GM21825 (cell line): ENCODE measurements around the gene TEAD3.
A peak's percentile ranks its signal among the peaks of the same experiment; 100 is the strongest.

ENCODE experiments used
- ATAC-seq: cut with Tn5 transposase; IDR thresholded peaks from one replicate; pipeline ENCODE4 v1.9.1; 2021; ENCODE audit warnings: mild to moderate bottlenecking, moderate library complexity; ENCODE audit not compliant: unreplicated experiment

Gene TEAD3

GRCh38 chr6:35477028-35477427 lies 19.9 kb downstream of the TEAD3 start:
- no peak for ATAC-seq

DNA sequence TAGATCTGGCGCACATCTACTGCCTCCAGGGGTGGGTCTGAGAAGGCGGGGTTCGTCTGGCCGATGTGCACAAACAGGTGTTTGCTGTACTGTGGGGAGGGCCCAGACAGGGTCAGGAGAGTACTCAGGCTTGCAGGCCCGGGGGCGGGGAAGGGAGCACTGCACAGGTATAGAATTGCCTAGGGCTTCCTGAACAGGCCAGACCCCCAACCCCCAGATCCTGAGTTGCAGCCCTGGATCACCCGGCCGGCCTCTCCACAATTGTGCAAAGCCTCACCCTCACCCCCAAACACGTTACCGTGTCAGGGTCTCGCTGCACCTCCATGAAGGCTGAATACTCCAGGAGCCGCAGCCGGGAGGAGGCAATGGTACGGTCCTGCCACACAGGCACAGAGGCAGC lies 20.9 kb downstream of the TEAD3 start:
- no peak for ATAC-seq

- no peak for ATAC-seq
Observed at GRCh38 chr6:35475573-35475972, 21.3 kb downstream of the TEAD3 start.

DNA sequence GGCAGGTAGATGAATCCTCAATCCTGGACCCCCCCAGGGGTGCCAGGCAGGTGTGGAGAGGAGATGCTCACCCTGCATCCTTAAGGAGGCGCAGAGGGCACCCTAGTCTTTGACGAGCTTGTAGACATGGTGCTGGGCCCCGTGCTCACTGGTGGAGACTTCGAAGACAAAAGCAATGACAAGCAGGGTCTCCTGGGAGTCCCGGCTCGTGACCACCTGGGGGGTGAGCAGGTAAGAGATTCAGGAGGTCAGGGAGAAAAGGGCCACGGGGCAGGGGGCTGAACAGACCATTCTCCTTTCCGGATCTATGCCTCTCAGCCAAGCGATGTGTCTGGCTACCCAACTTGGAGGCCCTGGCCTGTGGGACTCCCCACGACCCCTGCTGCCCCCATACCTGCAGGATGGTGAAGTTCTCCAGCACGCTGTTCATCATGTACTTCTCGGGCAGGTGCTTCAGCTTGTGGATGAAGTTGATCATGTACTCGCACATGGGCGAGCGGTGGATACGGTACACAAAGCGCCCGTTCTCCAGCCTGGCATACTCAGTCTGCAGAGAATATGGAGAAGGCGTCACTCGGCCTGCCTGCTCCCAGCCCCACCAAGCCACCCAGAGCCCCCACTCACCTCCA lies 21.8 kb downstream of the TEAD3 start:
- ATAC-seq: no peak

DNA sequence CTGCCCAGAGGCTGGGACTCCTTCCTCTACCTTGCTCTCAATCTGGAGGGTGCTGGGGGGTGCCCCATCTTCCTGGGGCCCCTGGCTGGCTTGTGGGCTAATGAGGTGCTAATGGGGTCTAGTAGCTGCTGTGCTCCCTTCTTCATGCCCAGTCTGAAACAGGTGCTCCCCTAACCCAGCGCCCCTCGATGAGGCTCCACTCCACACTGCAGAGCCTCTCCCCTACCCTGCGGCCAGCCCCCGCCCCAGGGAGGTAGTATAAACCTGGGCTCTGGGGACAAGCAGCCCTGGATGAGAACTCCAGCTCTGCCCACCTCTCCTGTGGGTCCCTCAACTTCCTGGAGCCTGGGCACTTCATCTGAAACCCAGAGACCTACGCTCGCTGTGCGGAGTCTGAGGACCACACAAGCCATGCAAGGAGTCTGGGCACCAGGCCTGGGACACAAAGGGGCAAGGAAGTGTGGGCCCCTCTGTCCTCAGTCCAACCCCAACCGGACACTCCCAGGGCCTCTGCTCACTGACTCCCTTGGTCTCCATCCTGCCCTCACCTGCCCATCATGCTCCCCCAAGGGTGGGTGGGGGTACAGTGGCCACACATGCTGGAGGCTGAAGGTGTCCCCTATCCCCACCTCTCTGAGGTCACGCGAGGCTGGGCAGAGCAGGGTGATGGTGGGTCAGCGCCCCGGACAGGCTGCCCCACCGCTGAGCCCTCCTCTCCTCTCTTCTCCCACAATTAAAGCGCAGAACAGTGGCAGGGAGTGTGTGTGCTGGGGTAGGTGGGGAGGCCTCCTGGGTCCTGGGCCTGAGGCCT lies 22.5 kb downstream of the TEAD3 start:
- ATAC-seq: no peak

- ATAC-seq: no peak
Observed at GRCh38 chr6:35473850-35474130, 23.1 kb downstream of the TEAD3 start.

- ATAC-seq: no peak
Observed at GRCh38 chr6:35473075-35473849, 23.6 kb downstream of the TEAD3 start.

GRCh38 chr6:35471836-35472345 lies 25.0 kb downstream of the TEAD3 start:
- no peak for ATAC-seq

GRCh38 chr6:35470663-35471120 lies 26.2 kb downstream of the TEAD3 start:
- no peak for ATAC-seq

- no peak for ATAC-seq
Observed at GRCh38 chr6:35469751-35470662, 26.9 kb downstream of the TEAD3 start.

- no peak for ATAC-seq
Observed at GRCh38 chr6:35468980-35469750, 27.7 kb downstream of the TEAD3 start.

DNA sequence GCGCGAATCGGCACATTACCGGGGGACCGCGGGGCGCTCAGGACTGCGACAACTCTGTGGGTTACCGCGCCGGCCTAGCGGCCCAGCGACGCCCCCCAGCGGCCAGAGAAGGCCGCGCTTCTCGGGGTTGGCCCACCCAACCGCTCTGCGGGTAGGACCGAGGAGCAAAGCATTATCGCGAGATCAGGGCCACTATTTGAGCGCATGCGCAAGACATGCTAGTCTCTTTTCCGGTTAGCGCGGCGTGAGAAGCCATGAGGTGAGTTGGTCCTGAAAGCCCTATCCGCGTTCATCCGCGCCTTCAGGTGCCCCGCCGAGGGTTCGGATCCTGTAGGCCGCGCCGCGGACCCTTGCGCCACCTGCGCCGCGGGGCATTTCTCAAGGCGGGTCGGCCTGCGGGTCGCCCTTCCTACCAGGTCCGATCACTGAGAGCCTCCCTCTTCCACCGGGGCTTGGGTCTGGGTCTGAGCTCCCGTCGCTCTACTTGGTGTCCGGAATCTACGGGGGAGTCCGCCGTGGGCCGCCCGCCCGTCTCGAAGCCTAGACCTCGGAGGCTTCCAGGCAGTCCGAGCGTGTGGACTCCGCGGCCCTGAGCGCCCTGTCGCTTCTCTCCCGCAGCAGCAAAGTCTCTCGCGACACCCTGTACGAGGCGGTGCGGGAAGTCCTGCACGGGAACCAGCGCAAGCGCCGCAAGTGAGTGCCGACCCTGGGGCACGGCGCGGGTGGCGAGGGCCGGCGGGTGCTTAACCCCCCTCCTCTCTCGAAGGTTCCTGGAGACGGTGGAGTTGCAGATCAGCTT lies 28.5 kb downstream of the TEAD3 start, which contains the start of gene RPL10A:
RPL10A (plus strand) TSS at position 221 of the 799 bp plus-strand sequence; CDS start at position 255, 34 bp downstream.
- peak; percentile 76 for ATAC-seq

DNA sequence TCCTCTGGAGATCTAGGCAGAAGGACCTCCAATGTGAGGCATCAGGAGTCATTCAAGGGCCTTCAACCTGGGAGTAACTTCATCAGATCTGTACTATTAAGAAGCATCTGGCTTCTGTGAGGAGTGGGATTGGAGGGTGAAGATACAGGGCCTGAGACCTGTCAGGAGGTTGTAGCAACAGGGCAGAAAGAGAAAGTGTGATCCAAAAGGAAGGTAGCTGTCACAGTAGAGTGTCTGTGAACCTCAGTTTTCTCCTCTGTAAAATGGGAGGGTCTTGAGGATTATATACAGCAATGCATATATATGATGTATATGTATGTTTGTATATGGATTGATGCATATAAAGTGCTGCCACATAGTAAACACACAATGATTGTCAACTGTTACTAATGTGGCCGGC lies 31.2 kb downstream of the TEAD3 start:
- ATAC-seq: no peak

DNA sequence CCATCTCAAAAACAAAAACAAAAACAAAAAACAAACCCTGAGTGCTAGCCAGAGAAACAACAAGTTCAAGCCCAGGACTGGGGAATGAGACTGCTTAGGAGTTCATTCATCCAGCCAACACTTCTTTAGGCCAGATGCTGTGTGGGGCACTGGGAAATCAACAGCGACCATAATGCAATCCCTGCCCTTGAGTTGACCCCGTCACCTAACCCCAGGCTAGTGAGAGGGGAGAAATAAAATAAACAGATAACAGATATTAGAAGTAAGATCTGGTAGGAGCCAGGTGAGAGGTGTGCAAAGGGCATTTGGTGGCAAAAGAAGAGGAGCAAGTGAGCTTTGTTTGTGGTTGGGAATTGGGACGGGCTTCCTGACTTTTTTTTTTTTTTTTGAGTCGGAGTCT lies 33.6 kb downstream of the TEAD3 start:
- ATAC-seq: no peak

- ATAC-seq: no peak
Observed at GRCh38 chr6:35461270-35461669, 35.6 kb downstream of the TEAD3 start.

DNA sequence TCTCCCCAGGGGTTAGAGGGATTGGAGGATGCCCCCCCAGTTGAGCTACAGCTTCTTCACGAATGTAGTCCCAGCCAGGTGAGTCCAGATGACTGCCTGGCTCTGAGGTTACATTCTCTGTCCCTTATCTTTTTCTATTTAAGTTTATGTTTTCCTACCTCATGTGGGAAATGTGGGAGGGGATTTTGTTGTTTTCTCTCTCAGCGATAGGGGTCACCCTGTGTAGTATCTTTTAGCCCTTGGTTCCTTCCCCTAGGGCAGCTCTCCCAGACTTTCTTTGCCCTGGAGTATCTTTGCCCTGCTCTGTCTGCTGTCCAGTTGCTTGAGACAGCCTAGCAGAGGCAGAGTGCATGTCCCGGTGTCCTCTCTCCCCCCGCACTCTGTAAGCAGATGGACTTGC lies 39.0 kb downstream of the TEAD3 start:
- no peak for ATAC-seq

DNA sequence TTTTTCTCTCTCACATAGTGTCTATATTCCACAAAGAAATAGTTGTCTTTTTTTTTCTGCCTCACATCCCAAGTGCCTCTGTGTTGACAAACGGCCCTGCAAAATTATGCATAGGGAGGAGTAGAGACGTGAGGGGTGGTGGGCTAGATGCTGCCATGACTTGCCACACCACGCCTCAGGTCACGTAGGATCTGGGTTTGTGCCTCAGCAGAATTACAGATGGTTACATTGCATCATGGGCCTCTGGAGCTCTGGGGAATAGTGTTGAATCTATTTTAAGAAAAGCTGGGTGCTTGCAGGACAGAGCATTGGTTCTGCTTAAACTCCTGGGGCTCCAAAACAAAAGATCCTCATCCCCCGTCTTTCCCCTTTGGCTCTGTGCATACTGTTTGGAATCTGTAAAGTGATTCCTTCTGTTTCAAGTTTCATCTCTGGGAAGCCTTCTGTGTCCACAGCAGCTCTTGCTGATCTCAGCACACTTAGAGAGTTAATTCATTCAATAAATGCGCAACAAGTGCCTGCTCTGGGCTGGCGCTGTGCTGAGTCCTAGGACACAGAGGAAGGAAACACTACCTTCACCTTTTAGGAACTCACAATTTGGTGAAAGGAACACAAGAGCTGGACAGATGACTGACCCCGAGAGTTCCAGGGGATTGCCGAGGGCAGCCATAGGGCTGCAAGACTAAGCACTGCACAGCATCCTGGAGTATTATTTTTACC lies 42.3 kb downstream of the TEAD3 start:
- no peak for ATAC-seq

DNA sequence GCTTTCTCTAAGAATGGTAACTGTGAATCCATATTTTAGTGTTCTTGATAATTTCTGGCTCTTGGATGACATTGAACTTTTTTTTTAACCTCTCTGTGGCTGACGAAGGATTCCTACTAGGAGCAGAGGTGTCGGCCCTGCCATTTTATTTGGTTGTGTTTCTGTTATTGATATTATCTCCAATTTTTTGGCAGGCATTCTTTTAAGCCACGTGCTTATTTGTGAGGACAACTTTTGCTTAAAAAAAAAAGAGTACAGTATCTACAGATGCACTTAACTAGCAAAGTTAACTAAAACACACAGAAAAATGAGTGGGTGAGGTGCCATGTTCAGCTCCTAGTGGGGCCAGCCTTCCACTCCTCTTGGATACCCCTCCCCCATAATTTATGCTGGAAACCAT lies 43.6 kb downstream of the TEAD3 start:
- no peak for ATAC-seq
